HG02798 (cell line): ENCODE measurements around the gene ASAH2.
A peak's percentile ranks its signal among the peaks of the same experiment; 100 is the strongest.
"Not testable (repeated sequence)": the region's sequence is repeated elsewhere in the genome, so short reads cannot be mapped to it uniquely, and the experiment has no call there.

ENCODE experiments used
- ATAC-seq: cut with Tn5 transposase; IDR thresholded peaks from one replicate; pipeline ENCODE4 v1.9.1; 2021; ENCODE audit warnings: mild to moderate bottlenecking; ENCODE audit not compliant: unreplicated experiment, poor library complexity

Gene ASAH2

GRCh38 chr10:50260791-50261281 is 9.5 kb upstream of the ASAH2 start:
- peak; percentile 97 for ATAC-seq

GRCh38 chr10:50254479-50254878 is 3.2 kb upstream of the ASAH2 start:
- no peak for ATAC-seq

- no peak for ATAC-seq
These were observed 1.0 kb downstream of the ASAH2 start for GRCh38 chr10:50250096-50250854.

- no peak for ATAC-seq
These were observed 2.7 kb downstream of the ASAH2 start for GRCh38 chr10:50248598-50248997.

- no peak for ATAC-seq
These were observed 3.3 kb downstream of the ASAH2 start for GRCh38 chr10:50248062-50248461.

GRCh38 chr10:50244201-50244600 is 7.1 kb downstream of the ASAH2 start:
- ATAC-seq, result no peak

- ATAC-seq, result no peak
These were observed 8.5 kb downstream of the ASAH2 start for GRCh38 chr10:50242777-50243176.

- not testable (repeated sequence) for ATAC-seq
These were observed 9.8 kb downstream of the ASAH2 start for GRCh38 chr10:50241478-50241877.

- ATAC-seq, result no peak
These were observed 16.8 kb downstream of the ASAH2 start for GRCh38 chr10:50234486-50234885.

GRCh38 chr10:50232261-50232639 is 19.1 kb downstream of the ASAH2 start:
- ATAC-seq, result no peak

- peak; percentile 45 for ATAC-seq
These were observed 19.6 kb downstream of the ASAH2 start for GRCh38 chr10:50231515-50232260.

GRCh38 chr10:50229460-50229859 is 21.9 kb downstream of the ASAH2 start:
- ATAC-seq, result no peak

GRCh38 chr10:50228672-50229071 is 22.6 kb downstream of the ASAH2 start:
- no peak for ATAC-seq

GRCh38 chr10:50226610-50227009 is 24.7 kb downstream of the ASAH2 start:
- ATAC-seq, result no peak

- ATAC-seq, result peak; percentile 95
These were observed 26.9 kb downstream of the ASAH2 start for GRCh38 chr10:50224330-50224952.

- no peak for ATAC-seq
These were observed 29.1 kb downstream of the ASAH2 start for GRCh38 chr10:50222199-50222598.

- no peak for ATAC-seq
These were observed 29.8 kb downstream of the ASAH2 start for GRCh38 chr10:50221470-50221869.

GRCh38 chr10:50219646-50220045 is 31.7 kb downstream of the ASAH2 start:
- ATAC-seq, result no peak

GRCh38 chr10:50219200-50219599 is 32.1 kb downstream of the ASAH2 start:
- no peak for ATAC-seq

GRCh38 chr10:50216894-50217293 is 34.4 kb downstream of the ASAH2 start:
- ATAC-seq, result peak; percentile 40

GRCh38 chr10:50216418-50216817 is 34.9 kb downstream of the ASAH2 start:
- no peak for ATAC-seq
